ACC112 (cell line): ENCODE measurements around the gene PAX7.

Experiments
- H2AFZ ChIP-seq: fragments of 200-600 bp; sonication (generic); one replicate; pipeline ENCODE4 v1.6.0; 2017; ENCODE audit warnings: antibody characterized with exemption, low read length; ENCODE audit not compliant: unreplicated experiment
- H3K27ac ChIP-seq: fragments of 200-600 bp; sonication (generic); 2 replicates; pipeline ENCODE4 v1.5.1; 2014; ENCODE audit warnings: low read depth, mild to moderate bottlenecking, antibody characterized with exemption, low read length, moderate library complexity
- H3K27me3 ChIP-seq: fragments of 200-600 bp; sonication (generic); 2 replicates; pipeline ENCODE4 v1.6.1; 2014; ENCODE audit warnings: mild to moderate bottlenecking, antibody characterized with exemption, low read length, moderate library complexity, mixed read lengths; ENCODE audit not compliant: insufficient read depth
- H3K36me3 ChIP-seq: fragments of 200-600 bp; sonication (generic); 2 replicates; pipeline ENCODE4 v1.6.1; 2016; ENCODE audit warnings: mild to moderate bottlenecking, antibody characterized with exemption, low read length, moderate library complexity, mixed read lengths; ENCODE audit not compliant: insufficient read depth
- H3K4me1 ChIP-seq: fragments of 200-600 bp; sonication (generic); one replicate; pipeline ENCODE4 v1.6.1; 2016; ENCODE audit warnings: low read length, mixed read lengths; ENCODE audit not compliant: insufficient read depth, unreplicated experiment, control insufficient read depth
- H3K4me3 ChIP-seq: fragments of 200-600 bp; sonication (generic); 2 replicates; pipeline ENCODE4 v1.5.1; 2014; ENCODE audit warnings: mild to moderate bottlenecking, low read depth, low read length
- H3K79me2 ChIP-seq: fragments of 200-600 bp; sonication (generic); one replicate; pipeline ENCODE4 v1.6.0; 2016; ENCODE audit warnings: low read length; ENCODE audit not compliant: control insufficient read depth, unreplicated experiment, insufficient read depth

Gene PAX7

GRCh38 chr1:18723701-18724411 is 93.2 kb downstream of the PAX7 start:
- Histone ChIP-seq H3K27ac (no peak overlapping the region), H3K27me3 (peaks cover 54% of the 10 kb centered on the region), H2AFZ (no peak overlapping the region), H3K4me1 (no peaks in the 10 kb centered on the region), H3K4me3 (no peak overlapping the region), H3K79me2 (no peaks in the 10 kb centered on the region), H3K36me3 (no peaks in the 10 kb centered on the region)

- H3K4me3 ChIP-seq = no peak overlapping the region
- H3K4me1 ChIP-seq = no peaks in the 10 kb centered on the region
- H2AFZ ChIP-seq = no peak overlapping the region
- H3K79me2 ChIP-seq = no peaks in the 10 kb centered on the region
- peaks cover 54% of the 10 kb centered on the region for H3K27me3 ChIP-seq
- no peak overlapping the region for H3K27ac ChIP-seq
- no peaks in the 10 kb centered on the region for H3K36me3 ChIP-seq
These were observed 94.2 kb downstream of the PAX7 start for GRCh38 chr1:18724801-18725200.

DNA sequence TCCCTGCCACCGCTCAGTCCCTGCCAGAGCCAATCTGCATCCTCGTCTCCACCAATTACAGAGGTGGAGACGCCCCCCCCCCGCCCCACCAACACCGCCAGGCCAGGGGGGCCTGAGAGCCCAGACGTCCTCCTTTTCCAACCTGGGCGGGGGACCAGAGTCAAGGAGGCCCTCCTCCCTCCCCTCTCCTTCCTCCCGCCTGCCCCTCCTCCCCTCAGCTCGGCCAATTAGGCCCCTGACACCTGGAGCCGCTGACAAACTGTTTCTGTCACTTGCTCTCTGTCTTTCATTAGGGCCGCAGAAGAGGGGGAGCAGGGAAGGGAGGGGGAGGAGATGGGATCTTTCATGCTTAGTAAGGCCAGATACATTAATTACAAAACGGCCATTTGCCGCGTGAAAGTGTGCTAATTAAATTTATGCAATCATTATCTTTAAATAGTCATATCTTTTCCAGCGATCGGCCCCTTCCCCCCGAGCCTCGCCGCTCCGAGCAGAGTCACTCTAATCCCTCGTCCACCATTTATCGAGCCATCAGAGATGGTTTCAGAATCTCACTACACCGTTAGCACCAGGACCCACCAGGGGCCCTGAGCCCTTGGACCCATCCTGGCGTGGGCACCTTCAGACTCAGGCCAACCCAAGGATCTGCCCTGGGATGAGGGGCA is 94.7 kb downstream of the PAX7 start:
- Histone ChIP-seq H3K4me1 (no peaks in the 10 kb centered on the region), H3K4me3 (no peak overlapping the region), H3K27ac (no peak overlapping the region), H3K27me3 (peaks cover 54% of the 10 kb centered on the region), H2AFZ (no peak overlapping the region), H3K36me3 (no peaks in the 10 kb centered on the region), H3K79me2 (no peaks in the 10 kb centered on the region)

DNA sequence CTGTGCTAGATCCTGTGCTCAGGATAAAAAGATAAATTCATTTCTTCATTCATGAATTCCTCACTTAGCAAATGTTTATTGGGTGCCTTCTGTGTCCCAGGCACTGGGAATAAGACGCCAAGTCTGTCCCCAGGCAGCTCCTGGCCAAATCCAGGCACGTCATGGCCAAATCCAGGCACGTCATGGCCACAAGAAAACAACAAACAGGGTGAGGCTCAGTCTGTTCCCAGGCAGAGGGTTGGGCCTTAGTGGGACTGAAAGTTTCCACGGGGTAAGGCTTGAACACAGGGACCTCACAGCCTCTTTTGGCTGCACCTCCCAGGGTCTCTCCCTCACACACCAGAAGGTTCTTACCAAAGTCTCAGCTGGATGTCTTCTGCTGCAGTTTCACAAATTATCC is 95.7 kb downstream of the PAX7 start:
- H3K79me2 ChIP-seq = no peaks in the 10 kb centered on the region
- no peak overlapping the region for H3K4me3 ChIP-seq
- H3K27ac ChIP-seq = no peak overlapping the region
- H3K36me3 ChIP-seq = no peaks in the 10 kb centered on the region
- no peak overlapping the region for H2AFZ ChIP-seq
- H3K27me3 ChIP-seq = peaks cover 57% of the 10 kb centered on the region
- no peaks in the 10 kb centered on the region for H3K4me1 ChIP-seq

DNA sequence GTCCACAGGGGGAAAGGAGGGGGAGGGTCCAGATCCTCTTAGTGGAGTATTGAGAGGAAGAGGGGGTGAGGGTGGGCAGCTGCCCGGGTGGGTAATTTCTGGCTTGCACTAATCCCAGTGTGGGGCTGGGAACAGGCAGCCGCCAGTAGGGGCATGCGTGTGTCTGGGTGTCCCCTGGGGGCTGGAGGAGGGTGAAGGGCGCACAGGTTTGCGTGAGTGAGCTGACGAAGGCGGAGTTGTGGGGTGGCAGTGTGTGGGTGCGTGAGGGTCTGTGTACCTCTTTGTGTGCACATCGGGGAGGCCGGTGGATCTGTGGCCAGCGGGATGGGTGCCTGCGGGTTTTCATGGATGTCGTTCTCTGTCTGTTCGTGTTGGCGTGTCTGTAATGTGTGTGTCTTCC is 97.3 kb downstream of the PAX7 start:
- Histone ChIP-seq H3K4me1 (no peaks in the 10 kb centered on the region), H3K4me3 (no peak overlapping the region), H3K79me2 (no peaks in the 10 kb centered on the region), H3K27ac (no peak overlapping the region), H3K36me3 (no peaks in the 10 kb centered on the region), H3K27me3 (peaks cover 68% of the 10 kb centered on the region), H2AFZ (no peak overlapping the region)

DNA sequence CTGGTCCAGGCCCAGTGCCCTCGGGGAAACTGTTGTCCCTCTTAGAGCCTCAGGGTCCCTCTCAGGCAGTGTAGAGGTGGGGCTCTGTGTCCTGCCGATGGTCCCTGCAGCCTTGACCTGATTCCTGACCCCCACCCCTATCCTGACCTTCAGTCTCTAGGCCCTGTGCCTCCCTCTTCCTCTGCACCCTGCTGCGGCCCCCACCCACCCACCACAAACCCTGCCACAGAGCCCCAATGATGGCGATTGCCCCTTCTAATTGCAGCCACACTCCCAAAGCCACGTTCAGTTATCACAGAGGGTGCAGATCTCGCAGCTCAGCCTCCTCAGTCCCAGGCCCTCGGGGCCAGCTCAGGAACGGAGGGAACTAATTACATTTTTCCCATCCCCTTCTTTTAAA is 99.7 kb downstream of the PAX7 start:
- Histone ChIP-seq H3K4me1 (no peaks in the 10 kb centered on the region), H3K27ac (no peak overlapping the region), H3K27me3 (peaks cover 62% of the 10 kb centered on the region), H3K36me3 (no peaks in the 10 kb centered on the region), H3K79me2 (no peaks in the 10 kb centered on the region), H3K4me3 (no peak overlapping the region), H2AFZ (no peak overlapping the region)

- Histone ChIP-seq H3K36me3 (no peaks in the 10 kb centered on the region), H2AFZ (no peak overlapping the region), H3K27ac (no peak overlapping the region), H3K27me3 (peaks cover 62% of the 10 kb centered on the region), H3K4me1 (no peaks in the 10 kb centered on the region), H3K79me2 (no peaks in the 10 kb centered on the region), H3K4me3 (no peak overlapping the region)
These were observed 100.5 kb downstream of the PAX7 start for GRCh38 chr1:18731148-18731547.

GRCh38 chr1:18731591-18732235 is 101.1 kb downstream of the PAX7 start:
- Histone ChIP-seq H2AFZ (no peak overlapping the region), H3K4me1 (no peaks in the 10 kb centered on the region), H3K79me2 (no peaks in the 10 kb centered on the region), H3K27me3 (peaks cover 57% of the 10 kb centered on the region), H3K27ac (no peak overlapping the region), H3K36me3 (no peaks in the 10 kb centered on the region), H3K4me3 (no peak overlapping the region)

DNA sequence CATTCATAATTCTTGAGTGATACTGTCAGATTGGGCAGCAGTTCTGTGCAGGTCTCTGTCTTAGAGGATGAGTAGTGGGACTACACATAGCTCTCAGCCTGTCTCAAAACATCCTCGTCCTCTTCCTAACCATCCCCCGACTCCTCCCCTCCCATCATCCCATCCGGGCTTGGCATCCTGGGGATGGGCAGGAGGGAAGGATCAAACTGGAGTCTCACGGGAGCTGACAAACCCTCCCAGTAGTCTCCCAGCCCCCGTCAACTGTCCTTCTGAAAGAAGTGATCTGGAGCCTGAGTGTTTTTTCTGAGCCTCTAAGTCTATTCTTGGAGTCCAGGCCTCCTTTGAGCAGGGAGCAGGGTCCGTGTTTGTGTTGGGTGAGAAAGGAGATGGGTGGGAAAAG is 102.0 kb downstream of the PAX7 start:
- H3K4me1 ChIP-seq = no peaks in the 10 kb centered on the region
- H3K27ac ChIP-seq = no peak overlapping the region
- no peaks in the 10 kb centered on the region for H3K79me2 ChIP-seq
- H2AFZ ChIP-seq = no peak overlapping the region
- H3K36me3 ChIP-seq = no peaks in the 10 kb centered on the region
- peaks cover 54% of the 10 kb centered on the region for H3K27me3 ChIP-seq
- no peak overlapping the region for H3K4me3 ChIP-seq

GRCh38 chr1:18734001-18734400 is 103.4 kb downstream of the PAX7 start:
- Histone ChIP-seq H3K27ac (no peak overlapping the region), H3K4me3 (no peak overlapping the region), H3K36me3 (no peaks in the 10 kb centered on the region), H3K79me2 (no peaks in the 10 kb centered on the region), H2AFZ (no peak overlapping the region), H3K4me1 (no peaks in the 10 kb centered on the region), H3K27me3 (peaks cover 47% of the 10 kb centered on the region)
